Head of caudate nucleus (tissue), 42 donors: ENCODE results near the gene SAMD4A.
A peak's percentile ranks its signal among the peaks of the same experiment; 100 is the strongest.

ENCODE experiments used
- DNase-seq, 42 donors: peaks; one replicate each; pipeline versions ENCODE4 v3.0.0 to v3.0.0-alpha.2; 2020 to 2021; ENCODE audit warnings: mixed read lengths in 7 of 42
- intact Hi-C: fragments of 100-400 bp; cut with DNase I; formaldehyde crosslinking; loops from one replicate; pipeline ENCODE4 v1.15.0; 2022

The SAMD4A gene

GRCh38 chr14:54589843-54590242 lies 22.9 kb downstream of the SAMD4A start:
- intact Hi-C loops = no loop called here
- DNase-seq = no peak

GRCh38 chr14:54590481-54590880 lies 23.6 kb downstream of the SAMD4A start:
- intact Hi-C loops = no loop called here
- no peak for DNase-seq

GRCh38 chr14:54591461-54591860 lies 24.5 kb downstream of the SAMD4A start:
- intact Hi-C loops = no loop called here
- DNase-seq = no peak

DNA sequence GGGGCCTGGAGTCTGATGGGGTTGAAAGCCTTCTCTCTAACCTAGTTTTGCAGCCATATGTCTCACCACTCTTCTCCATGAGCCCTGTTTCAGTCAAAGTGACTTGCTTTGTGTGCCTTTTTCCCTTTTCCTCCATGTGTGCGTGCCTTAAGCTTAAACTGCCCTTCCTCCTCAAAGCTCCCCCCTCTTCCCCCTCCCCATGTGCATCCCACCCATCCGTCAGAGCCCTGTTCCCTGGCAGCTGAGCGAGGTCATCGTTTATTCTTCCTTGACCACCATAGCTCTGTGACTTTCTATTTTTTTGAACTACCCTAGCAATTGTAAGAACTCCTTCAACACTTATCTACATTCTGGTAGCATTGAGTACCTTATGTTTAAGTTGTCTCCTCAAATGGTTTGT lies 24.9 kb downstream of the SAMD4A start:
- no peak for DNase-seq
- intact Hi-C loops = no loop called here

GRCh38 chr14:54593860-54594259 lies 26.9 kb downstream of the SAMD4A start:
- intact Hi-C loops = no loop called here
- DNase-seq = no peak

DNA sequence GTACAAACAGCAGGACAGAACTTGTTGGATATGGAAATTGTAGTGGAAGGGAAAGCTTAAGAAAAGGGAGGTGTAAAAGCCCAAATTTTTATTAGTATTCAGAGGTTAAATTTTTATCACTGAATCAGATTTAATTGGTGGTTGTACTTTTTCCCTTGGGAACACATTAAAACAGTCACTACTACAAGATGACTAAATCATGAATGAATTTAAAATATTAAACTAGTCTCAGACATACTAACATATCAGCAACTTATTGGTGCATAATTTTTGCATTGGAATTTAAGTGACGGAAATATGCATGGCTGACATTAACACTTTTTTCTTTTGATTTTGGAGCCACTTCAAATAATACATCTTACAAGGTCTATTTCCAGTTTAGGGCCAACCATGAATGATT lies 27.6 kb downstream of the SAMD4A start:
- DNase-seq = no peak
- intact Hi-C loops = no loop called here

GRCh38 chr14:54597795-54598443 lies 31.0 kb downstream of the SAMD4A start:
- intact Hi-C loops = no loop called here
- no peak for DNase-seq

- no peak for DNase-seq
- intact Hi-C loops = no loop called here
These were observed 33.2 kb downstream of the SAMD4A start for GRCh38 chr14:54599966-54600716.

GRCh38 chr14:54600717-54601109 lies 33.8 kb downstream of the SAMD4A start:
- intact Hi-C loops = no loop called here
- no peak for DNase-seq

- intact Hi-C loops = no loop called here
- no peak for DNase-seq
These were observed 36.4 kb downstream of the SAMD4A start for GRCh38 chr14:54603362-54603761.

- peak in 3 of 42 donors; percentile 20 to 37 (median 23) for DNase-seq
- intact Hi-C loops = no loop called here
These were observed 39.2 kb downstream of the SAMD4A start for GRCh38 chr14:54606178-54606577.

GRCh38 chr14:54606631-54607133 lies 39.8 kb downstream of the SAMD4A start:
- no peak for DNase-seq
- intact Hi-C loops = no loop called here

DNA sequence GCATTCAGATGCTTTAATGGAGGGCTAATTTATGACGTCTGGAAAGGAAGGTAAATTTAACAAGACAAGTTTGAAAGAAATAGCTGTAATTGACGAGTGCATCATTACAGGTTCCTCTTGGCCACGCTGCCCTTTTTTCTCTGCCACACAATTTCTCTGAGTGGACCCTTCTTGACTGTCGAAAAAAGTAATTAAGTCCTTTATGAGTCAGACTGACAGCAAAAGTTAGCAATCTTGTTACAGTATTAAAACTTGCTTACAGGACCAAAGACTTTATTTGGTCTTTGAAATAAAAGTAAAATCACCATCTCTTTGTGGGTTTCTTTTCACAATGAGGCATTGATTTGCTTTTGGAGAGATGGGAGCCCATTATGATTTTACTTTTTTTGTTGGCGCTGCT lies 42.6 kb downstream of the SAMD4A start:
- DNase-seq = no peak
- intact Hi-C loops = no loop called here

DNA sequence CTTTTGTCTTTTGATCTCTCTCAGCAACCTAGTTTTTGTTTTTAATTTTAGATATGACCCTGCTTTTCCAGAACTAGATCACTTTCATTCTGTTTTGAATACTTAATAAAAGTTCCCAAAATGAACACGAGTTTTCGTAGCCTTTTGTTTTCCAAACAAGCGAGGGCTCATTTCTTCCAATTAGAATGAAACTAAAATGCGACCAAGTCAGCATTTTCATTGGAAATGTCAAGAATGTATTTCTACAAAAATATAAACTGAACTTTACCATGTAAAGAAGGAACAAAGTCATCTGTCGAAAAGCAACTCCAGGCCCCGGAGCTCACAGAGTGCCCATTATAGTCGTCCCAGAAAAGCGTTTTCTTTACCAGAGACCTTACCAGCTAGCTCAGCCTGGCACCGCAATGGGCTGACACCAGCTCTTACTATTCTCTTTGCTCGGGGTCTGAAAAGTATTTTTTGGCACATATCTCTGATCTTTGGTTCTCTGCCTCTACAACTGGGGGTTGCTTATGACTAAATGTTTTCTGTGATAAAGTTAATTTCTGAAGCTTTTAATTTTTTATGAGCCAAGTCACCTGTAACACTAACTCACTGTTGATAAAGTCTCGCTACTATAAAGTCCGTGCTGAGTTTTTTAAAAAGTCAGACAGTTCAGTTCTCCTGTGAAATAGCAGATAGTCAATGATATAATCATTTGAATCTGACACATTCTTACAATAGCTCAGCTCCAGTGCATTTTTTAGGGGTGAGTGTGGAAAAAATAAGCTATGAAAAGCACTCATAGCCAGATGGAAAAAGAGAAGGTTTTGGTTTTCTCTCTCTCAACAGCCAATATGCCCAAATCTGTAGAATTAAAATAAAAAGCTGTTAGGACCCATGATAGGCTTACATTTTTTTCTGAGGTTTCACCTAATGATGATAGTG lies 43.4 kb downstream of the SAMD4A start:
- DNase-seq = peak in 10 of 42 donors; percentile 4 to 53 (median 24)
- intact Hi-C loops = no loop called here

- no peak for DNase-seq
- intact Hi-C loops = no loop called here
These were observed 47.4 kb downstream of the SAMD4A start for GRCh38 chr14:54614296-54614695.

DNA sequence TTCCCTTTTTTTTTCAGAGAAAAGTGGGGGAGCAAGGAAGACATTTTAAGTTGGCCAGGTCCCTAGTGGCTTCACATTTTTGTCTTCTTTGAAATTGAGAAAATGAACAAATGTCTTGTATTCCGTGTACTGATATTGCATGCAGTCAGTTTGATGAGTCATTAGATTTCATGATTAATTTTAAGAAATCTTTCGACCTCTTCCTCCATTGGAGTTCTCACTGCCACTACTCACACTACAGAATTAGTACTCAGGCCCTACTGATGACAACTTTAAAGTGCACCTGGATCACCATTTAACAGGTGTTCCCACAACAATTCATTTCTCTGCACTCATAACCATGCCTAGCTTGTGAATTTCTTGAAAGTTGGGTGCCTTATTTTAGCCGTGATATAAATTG lies 50.5 kb downstream of the SAMD4A start:
- no peak for DNase-seq
- intact Hi-C loops = no loop called here

- DNase-seq = no peak
- intact Hi-C loops = no loop called here
These were observed 54.8 kb downstream of the SAMD4A start for GRCh38 chr14:54621686-54622085.

- no peak for DNase-seq
- intact Hi-C loops = no loop called here
These were observed 55.4 kb downstream of the SAMD4A start for GRCh38 chr14:54622192-54622958.
